ENCODE data around the gene PGBD1.

GRCh38 chr6:28251661-28252008 lies 29.7 kb upstream of the PGBD1 start:
- TF ChIP-seq CTCF (IDR thresholded peaks at IDR 0.05; ENCODE audit: insufficient read depth, low read length, poor library complexity, severe bottlenecking): no peak
- TF ChIP-seq EZH2phosphoT487 (conservative IDR thresholded peaks at IDR 0.05; ENCODE audit: low read length): no peak

Data from SU-DHL-6 (cell line).